GM23248 (cell line): ENCODE measurements around the gene GRB10. TPM values are rescaled to one million over a fixed set of nuclear protein-coding genes. Genes with fewer than 3 reads are reported as not detected.

Experiments used
- DNase-seq: peaks from one replicate; pipeline ENCODE4 v3.0.0-alpha.2; 2015
- H2AFZ ChIP-seq: fragments of 200-600 bp; sonication (generic); 2 replicates; pipeline ENCODE4 v1.6.1; 2016; ENCODE audit warnings: antibody characterized with exemption
- H3F3A ChIP-seq: fragments of 200-600 bp; sonication (generic); 2 replicates; pipeline ENCODE4 v1.6.1; 2016; ENCODE audit warnings: mild to moderate bottlenecking, antibody characterized with exemption, mixed run types; ENCODE audit not compliant: insufficient read depth
- H3K27ac ChIP-seq: fragments of 200-600 bp; sonication (generic); 2 replicates; pipeline ENCODE4 v1.5.1; 2016; ENCODE audit warnings: mild to moderate bottlenecking
- H3K27me3 ChIP-seq: fragments of 200-600 bp; sonication (generic); replicated peaks from 2 replicates; pipeline ENCODE4 v1.6.1; 2016; ENCODE audit warnings: mild to moderate bottlenecking; ENCODE audit not compliant: insufficient read depth
- H3K36me3 ChIP-seq: fragments of 200-600 bp; sonication (generic); 2 replicates; pipeline ENCODE4 v1.6.1; 2016; ENCODE audit warnings: low read depth, mild to moderate bottlenecking
- H3K4me1 ChIP-seq: fragments of 200-600 bp; sonication (generic); 2 replicates; pipeline ENCODE4 v1.6.1; 2016; ENCODE audit warnings: mild to moderate bottlenecking; ENCODE audit not compliant: insufficient read depth
- H3K4me2 ChIP-seq: fragments of 200-600 bp; sonication (generic); one replicate; pipeline ENCODE4 v1.6.1; 2016; ENCODE audit warnings: mild to moderate bottlenecking; ENCODE audit not compliant: unreplicated experiment
- H3K4me3 ChIP-seq: fragments of 200-600 bp; sonication (generic); 2 replicates; pipeline ENCODE4 v1.5.1; 2016; ENCODE audit warnings: mild to moderate bottlenecking
- H3K79me2 ChIP-seq: fragments of 200-600 bp; sonication (generic); 2 replicates; pipeline ENCODE4 v1.6.1; 2016; ENCODE audit warnings: mild to moderate bottlenecking; ENCODE audit not compliant: insufficient read depth
- H3K9ac ChIP-seq: fragments of 200-600 bp; sonication (generic); 2 replicates; pipeline ENCODE4 v1.6.1; 2016; ENCODE audit warnings: mild to moderate bottlenecking
- H3K9me2 ChIP-seq: fragments of 200-600 bp; sonication (generic); 2 replicates; pipeline ENCODE4 v1.6.1; 2016; ENCODE audit warnings: mixed run types, mild to moderate bottlenecking, moderate library complexity; ENCODE audit not compliant: insufficient read depth
- H3K9me3 ChIP-seq: fragments of 200-600 bp; sonication (generic); one replicate; pipeline ENCODE4 v1.6.1; 2017; ENCODE audit warnings: low read depth
- H4K20me1 ChIP-seq: fragments of 200-600 bp; sonication (generic); 2 replicates; pipeline ENCODE4 v1.6.0; 2016; ENCODE audit not compliant: insufficient read depth
- EZH2 ChIP-seq: fragments of 200-600 bp; sonication (generic); IDR thresholded peaks from 2 replicates; pipeline ENCODE4 v1.6.1; 2018; ENCODE audit warnings: antibody characterized with exemption, mild to moderate bottlenecking; ENCODE audit not compliant: insufficient read depth, poor library complexity, severe bottlenecking
- EZH2phosphoT487 ChIP-seq: fragments of 200-600 bp; sonication (generic); IDR thresholded peaks from 2 replicates; pipeline ENCODE4 v1.6.1; 2018; ENCODE audit warnings: antibody characterized with exemption, moderate library complexity, mild to moderate bottlenecking, low read depth; ENCODE audit not compliant: insufficient read depth
- WGBS, 2 experiments: methylation state at CpG; one replicate each; pipeline ENCODE4 v1.1.6; 2015 to 2017; ENCODE audit warnings: low lambda C conversion rate in 2 of 2, low coverage in 1 of 2; ENCODE audit errors: missing lambda C conversion rate in 2 of 2; 5-methylcytosine and 5-hydroxymethylcytosine counted together
- in situ Hi-C: fragments of 300-500 bp; cut with MboI; formaldehyde crosslinking; loops from 2 replicates; pipeline ENCODE4 v1.15.0; 2020
- polyA plus RNA-seq: library from polyadenylated mRNA; unstranded; fragments of >200 nt; fragmentation: Nextera tagmentation; extraction: Ambion mirVana; gene quantifications from 2 replicates; pipeline ENCODE4 v1.2.1, GENCODE V29; 2016
- total RNA-seq: library from RNA; depleted of rRNA; stranded (reverse); fragments of >200 nt; shearing (Covaris generic); gene quantifications from 2 replicates; pipeline ENCODE4 v1.2.3, GENCODE V29; 2014

Gene GRB10
- total and polyA plus RNA-seq, 2 experiments from 2014 or later, result 12.9 to 25.9 TPM

GRCh38 chr7:50565977-50566376 lies 216.7 kb downstream of the GRB10 start:
- Histone ChIP-seq H3K4me2 (no peak overlapping the region), H3K9me3 (no peaks in the 10 kb centered on the region), H3K4me1 (no peaks in the 10 kb centered on the region), H3K9ac (no peak overlapping the region), H3F3A (no peaks in the 10 kb centered on the region), H3K79me2 (no peaks in the 10 kb centered on the region), H3K36me3 (no peaks in the 10 kb centered on the region), H3K4me3 (no peak overlapping the region), H2AFZ (no peak overlapping the region), H4K20me1 (no peaks in the 10 kb centered on the region), H3K27ac (no peak overlapping the region), H3K27me3 (peaks cover 20% of the 10 kb centered on the region), H3K9me2 (no peaks in the 10 kb centered on the region)
- in situ Hi-C loops, result no loop called here
- WGBS, 2 experiments, result 47 to 48% methylated on average over 5 of the region's 5 CpGs
- no peak for DNase-seq
- no peak for TF ChIP-seq EZH2phosphoT487
- TF ChIP-seq EZH2, result no peak

- no peak overlapping the region for H3K9ac ChIP-seq
- H3K79me2 ChIP-seq, result no peaks in the 10 kb centered on the region
- TF ChIP-seq EZH2phosphoT487 (no peak), EZH2 (no peak)
- no peaks in the 10 kb centered on the region for H3K4me1 ChIP-seq
- H3K27me3 ChIP-seq, result peaks cover 20% of the 10 kb centered on the region
- H3F3A ChIP-seq, result no peaks in the 10 kb centered on the region
- no peak for DNase-seq
- WGBS, 2 experiments, result 18 to 24% methylated on average over 2 of the region's 2 CpGs
- no peak overlapping the region for H3K4me3 ChIP-seq
- no peak overlapping the region for H3K4me2 ChIP-seq
- no peaks in the 10 kb centered on the region for H4K20me1 ChIP-seq
- H2AFZ ChIP-seq, result no peak overlapping the region
- H3K9me3 ChIP-seq, result no peaks in the 10 kb centered on the region
- no peaks in the 10 kb centered on the region for H3K36me3 ChIP-seq
- no peak overlapping the region for H3K27ac ChIP-seq
- no peaks in the 10 kb centered on the region for H3K9me2 ChIP-seq
- in situ Hi-C loops, result no loop called here
These were observed 217.2 kb downstream of the GRB10 start for GRCh38 chr7:50565559-50565916.

- no peaks in the 10 kb centered on the region for H3K9me2 ChIP-seq
- no peak for DNase-seq
These were observed 217.8 kb downstream of the GRB10 start, which contains the start of gene DDC for GRCh38 chr7:50564640-50565558. TSS of gene DDC (minus strand) at chr7:50565405. CDS start at chr7:50544085, 21,320 bp downstream.

GRCh38 chr7:50564171-50564570 lies 218.5 kb downstream of the GRB10 start:
- no peak overlapping the region for H3K27ac ChIP-seq
- WGBS, 2 experiments, result 42 to 50% methylated on average over 8 of the region's 8 CpGs
- in situ Hi-C loops, result no loop called here
- no peak for DNase-seq
- H3K36me3 ChIP-seq, result no peaks in the 10 kb centered on the region
- no peak overlapping the region for H3K4me2 ChIP-seq
- H3K4me3 ChIP-seq, result no peak overlapping the region
- no peaks in the 10 kb centered on the region for H3K9me3 ChIP-seq
- H3K4me1 ChIP-seq, result no peaks in the 10 kb centered on the region
- no peaks in the 10 kb centered on the region for H3F3A ChIP-seq
- H2AFZ ChIP-seq, result no peak overlapping the region
- no peak overlapping the region for H3K9ac ChIP-seq
- H3K9me2 ChIP-seq, result no peaks in the 10 kb centered on the region
- H3K79me2 ChIP-seq, result no peaks in the 10 kb centered on the region
- TF ChIP-seq EZH2phosphoT487 (no peak), EZH2 (no peak)
- H3K27me3 ChIP-seq, result peaks cover 20% of the 10 kb centered on the region
- no peaks in the 10 kb centered on the region for H4K20me1 ChIP-seq

More at GRCh38 chr7:50564640-50565558, 217.8 kb downstream of the GRB10 start, which contains the start of gene DDC:
- no peak within 1 kb of the TSS for H3K4me2 ChIP-seq
- H3K9ac ChIP-seq, result no peak within 1 kb of the TSS
- H2AFZ ChIP-seq, result no peak within 1 kb of the TSS
- H3K4me3 ChIP-seq, result no peak within 1 kb of the TSS
- H3K79me2 ChIP-seq, result no peaks in the 10 kb centered on the region
- WGBS, 2 experiments, result 29 to 30% methylated on average over 8 of the region's 8 CpGs
- H3K27ac ChIP-seq, result no peak within 1 kb of the TSS
- H4K20me1 ChIP-seq, result no peaks in the 10 kb centered on the region
- no peaks in the 10 kb centered on the region for H3K36me3 ChIP-seq
- no peaks in the 10 kb centered on the region for H3F3A ChIP-seq
- TF ChIP-seq EZH2phosphoT487, result no peak
- TF ChIP-seq EZH2, result no peak
- H3K4me1 ChIP-seq, result no peaks in the 10 kb centered on the region
- in situ Hi-C loops, result no loop called here
- H3K9me3 ChIP-seq, result no peaks in the 10 kb centered on the region
- peaks cover 20% of the 10 kb centered on the region for H3K27me3 ChIP-seq

- in situ Hi-C loops, result no loop called here
- WGBS, 2 experiments, result 74 to 75% methylated on average over 5 of the region's 5 CpGs
These were observed 220.6 kb downstream of the GRB10 start for GRCh38 chr7:50562136-50562535.

More at GRCh38 chr7:50562136-50562535, 220.6 kb downstream of the GRB10 start:
- Histone ChIP-seq H3K27ac (no peak overlapping the region), H3K36me3 (no peaks in the 10 kb centered on the region), H2AFZ (no peak overlapping the region), H3K9me3 (no peaks in the 10 kb centered on the region), H3K79me2 (no peaks in the 10 kb centered on the region), H4K20me1 (no peaks in the 10 kb centered on the region), H3K9me2 (no peaks in the 10 kb centered on the region), H3K27me3 (peaks cover 20% of the 10 kb centered on the region), H3K9ac (no peak overlapping the region), H3K4me1 (no peaks in the 10 kb centered on the region), H3F3A (no peaks in the 10 kb centered on the region), H3K4me2 (no peak overlapping the region), H3K4me3 (no peak overlapping the region)
- DNase-seq, result no peak
- TF ChIP-seq EZH2, result no peak
- TF ChIP-seq EZH2phosphoT487, result no peak
